NCI-H345 (cell line): Measurements from ENCODE around the gene TWIST2.

ENCODE experiments used
- DNase-seq: peaks from one replicate; lab custom pipeline; 2025; lab: John Stamatoyannopoulos, UW

TWIST2 gene

DNA sequence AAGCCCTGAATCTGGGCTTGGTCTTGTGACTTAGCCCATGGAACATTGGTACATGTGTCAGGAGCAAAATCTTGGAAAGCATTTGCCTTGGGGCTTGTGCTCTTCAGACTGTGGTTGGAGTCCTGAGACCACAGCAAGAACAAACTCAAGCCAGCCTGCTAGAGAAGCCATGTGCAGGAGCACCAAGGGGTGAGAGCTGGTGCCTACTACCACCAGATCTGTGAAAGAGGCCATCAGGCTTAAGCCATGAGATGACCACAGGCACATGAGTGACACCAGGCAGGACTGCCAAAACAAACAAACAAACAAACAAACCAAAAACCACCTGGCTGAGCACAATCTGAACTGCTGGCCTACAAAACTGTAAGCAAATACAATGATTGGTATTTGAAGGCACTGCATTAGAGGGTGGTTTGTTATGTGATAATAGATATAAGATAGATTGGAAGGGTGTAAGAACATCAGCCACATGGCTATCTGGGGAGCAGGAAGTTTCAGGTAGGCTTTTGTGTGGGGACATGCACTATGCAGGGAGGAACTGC lies 9.0 kb upstream of the TWIST2 start:
- no peak for DNase-seq

DNA sequence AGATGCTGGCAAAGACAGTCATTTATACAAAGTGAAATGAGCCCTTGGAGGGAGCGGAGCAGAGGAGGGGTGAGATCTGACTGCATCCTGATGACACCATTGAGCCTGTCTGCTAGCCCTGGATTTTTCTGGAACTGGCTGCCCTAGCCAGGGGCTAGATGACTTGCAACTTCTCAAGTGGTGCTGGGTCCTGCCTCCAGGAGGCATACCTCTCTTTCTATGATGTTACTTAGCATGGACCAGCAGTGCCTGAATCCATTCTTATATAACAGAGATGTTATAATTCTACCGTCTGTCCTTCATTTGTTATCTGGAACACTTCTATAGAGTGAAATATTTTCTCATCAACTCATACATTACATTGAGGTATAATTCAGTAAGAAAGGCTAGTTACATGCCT lies 8.5 kb upstream of the TWIST2 start:
- DNase-seq = no peak

DNA sequence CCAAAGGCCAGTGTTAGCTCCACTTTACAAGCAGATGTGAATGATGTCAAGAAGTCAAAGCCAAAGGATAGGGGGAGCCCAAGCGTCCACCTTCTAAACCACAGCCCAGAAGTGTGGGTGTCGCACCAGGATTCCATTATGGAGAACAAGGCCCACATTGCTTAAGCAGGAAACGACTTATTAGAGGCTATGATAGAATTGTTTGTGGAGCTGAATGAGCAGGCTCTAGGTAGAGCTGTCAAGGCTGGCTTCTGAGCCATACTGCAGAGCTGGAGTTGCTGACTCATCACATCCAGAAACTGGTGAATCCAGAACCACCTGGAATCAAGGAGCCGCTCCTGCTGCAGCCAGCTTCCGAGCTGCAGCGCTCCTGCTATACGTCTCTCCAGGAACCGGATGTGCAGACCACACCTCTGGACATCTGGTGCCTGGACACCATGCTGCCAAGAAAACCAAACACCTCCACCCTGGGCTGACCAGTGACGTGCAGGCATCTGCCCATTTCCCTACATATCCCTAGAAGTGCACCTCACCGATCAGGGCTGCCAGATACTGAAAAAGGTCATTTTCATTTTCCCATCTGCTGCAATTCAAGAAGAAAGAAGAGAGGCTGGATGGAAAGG lies 6.2 kb upstream of the TWIST2 start:
- DNase-seq = no peak

DNA sequence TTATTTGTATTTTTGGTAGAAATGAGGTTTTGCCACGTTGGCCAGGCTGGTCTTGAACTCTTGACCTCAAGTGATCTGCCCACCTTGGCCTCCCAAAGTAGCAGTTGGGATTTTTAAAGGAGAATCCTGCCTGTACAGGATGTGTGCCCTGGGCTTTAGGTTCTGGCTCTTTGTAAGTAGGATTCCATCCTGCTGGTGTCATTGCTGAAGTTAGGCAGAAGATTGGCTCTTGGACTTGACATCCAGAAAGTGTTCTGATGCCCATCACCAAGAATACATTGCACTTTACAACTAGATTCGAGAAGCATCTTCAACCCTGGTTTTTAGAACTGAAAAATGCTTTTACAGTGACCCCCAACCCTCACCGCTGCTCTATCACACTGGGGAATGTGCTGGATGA lies 4.4 kb upstream of the TWIST2 start:
- no peak for DNase-seq

DNA sequence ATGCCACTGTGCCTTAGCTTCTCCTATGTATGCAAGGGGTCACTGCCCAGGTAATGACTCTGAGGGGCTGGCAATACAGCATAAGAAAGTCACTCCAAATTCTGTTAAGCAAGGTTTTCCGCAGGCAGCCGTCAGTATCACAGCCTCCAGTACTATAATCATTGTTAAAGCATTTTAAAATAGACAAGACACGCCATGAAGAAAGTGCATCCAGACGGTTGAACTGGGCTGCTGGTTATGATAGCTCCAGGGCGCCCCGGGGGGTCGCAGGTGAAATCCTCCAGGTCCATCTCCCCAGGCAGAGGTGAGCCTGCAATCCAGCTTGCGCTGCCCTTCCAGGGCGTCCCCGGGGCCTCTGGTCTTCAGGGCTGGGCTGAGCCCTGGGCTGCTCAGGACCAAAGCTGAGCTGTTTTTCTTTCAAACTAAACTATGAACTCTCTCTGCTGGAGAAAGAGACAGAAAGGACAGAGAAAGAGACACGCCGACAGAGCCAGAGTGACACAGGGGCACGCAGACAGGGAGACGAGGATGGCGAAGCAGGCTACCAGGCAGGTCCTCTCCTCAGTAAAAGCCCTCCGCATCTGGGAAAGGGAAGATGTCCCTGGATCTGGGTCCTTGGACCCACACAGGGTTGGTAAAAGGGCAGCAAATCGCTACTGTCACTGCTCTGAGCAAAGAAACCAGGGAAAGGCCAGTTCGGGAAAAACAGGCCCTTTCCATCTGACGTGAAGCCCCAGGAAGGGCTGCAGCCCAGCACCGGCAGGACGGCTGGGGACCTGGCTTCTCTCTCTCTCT lies 2.1 kb upstream of the TWIST2 start:
- DNase-seq = no peak

DNA sequence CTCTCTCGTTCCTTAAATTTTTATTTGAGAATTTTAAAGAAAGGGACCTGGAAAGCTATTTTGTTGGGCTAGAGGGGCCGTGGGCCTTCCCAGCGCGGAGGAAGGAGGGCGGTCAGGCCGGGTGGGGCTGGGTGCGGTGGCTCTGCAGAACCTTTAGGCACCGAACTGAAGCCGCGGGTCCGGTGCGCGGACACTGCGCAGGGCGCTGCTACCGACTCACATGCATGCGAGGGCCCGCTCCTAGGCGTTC lies 1.6 kb upstream of the TWIST2 start:
- DNase-seq = no peak

DNA sequence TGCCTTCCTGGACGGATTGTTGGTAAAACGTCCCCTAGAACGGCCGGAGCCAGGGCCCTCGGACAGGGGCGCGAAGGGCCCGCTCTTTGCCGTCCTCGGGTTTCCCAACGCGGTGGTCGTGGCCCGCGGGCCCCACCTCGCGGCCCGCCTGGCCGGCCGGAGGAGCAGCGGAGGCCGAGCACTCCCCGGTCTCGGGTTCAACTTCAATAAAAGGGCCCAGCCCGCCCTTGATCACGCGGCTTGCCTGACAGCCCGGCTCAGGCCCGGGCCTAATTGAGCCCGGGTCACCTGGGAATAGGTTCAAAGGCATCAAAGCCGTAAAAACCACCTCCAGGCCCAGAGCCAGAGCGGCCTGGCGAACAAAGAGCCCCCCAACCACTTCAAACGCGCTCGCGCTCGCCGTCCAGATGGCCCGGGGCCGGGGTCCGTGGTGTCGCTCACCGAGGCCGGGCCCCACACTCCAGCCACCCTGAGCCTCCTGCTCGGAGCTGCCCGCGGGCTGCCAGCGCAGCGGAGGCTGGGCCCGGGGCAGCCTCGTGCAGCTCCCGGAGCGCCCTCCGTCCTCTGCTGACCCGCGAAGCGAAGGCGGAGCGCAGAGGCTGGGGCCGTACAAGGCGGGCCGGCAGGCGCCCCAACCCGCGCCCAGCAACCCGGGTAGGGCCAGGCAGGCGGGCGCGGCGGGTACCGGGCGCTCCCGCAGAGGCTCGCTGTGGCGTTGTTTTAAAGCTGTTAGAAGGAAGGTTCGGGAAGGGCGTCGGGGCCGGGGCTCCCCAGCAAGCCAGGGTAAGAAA lies 1.1 kb upstream of the TWIST2 start:
- no peak for DNase-seq

DNA sequence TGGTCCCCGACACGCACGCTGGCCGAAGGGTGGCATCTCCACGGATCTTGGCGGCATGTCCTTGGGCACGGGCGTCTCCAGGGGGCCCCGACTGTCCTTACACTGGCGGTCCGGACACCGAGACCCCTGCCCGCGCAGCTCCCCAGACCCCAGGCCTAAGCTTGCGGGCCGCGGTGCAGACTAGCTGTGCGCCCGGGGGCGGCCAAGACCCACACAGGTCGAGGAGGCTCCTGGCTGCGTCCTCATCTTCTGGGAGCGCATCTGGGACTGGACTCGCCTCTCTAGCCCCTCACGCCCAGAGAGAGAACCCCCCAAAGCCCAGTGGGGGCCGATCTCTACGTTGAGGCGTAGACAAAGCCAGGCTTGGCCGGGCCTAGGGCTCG lies 475 bp upstream of the TWIST2 start:
- no peak for DNase-seq

DNA sequence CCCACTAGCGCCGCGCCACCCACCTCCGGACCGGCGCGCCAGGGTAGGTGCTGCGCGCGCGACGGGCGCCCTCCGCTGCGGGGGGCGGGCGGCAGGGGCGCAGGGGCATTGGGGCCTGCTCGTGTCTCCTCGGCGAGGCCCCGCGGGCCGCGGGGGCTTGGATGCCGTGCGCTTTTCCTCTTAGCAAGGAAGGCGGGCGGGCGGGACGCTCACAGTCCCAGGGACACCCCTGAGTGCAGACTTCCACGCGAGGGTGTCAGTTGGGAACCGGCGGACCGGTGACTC lies 748 bp downstream of the TWIST2 start:
- no peak for DNase-seq

DNA sequence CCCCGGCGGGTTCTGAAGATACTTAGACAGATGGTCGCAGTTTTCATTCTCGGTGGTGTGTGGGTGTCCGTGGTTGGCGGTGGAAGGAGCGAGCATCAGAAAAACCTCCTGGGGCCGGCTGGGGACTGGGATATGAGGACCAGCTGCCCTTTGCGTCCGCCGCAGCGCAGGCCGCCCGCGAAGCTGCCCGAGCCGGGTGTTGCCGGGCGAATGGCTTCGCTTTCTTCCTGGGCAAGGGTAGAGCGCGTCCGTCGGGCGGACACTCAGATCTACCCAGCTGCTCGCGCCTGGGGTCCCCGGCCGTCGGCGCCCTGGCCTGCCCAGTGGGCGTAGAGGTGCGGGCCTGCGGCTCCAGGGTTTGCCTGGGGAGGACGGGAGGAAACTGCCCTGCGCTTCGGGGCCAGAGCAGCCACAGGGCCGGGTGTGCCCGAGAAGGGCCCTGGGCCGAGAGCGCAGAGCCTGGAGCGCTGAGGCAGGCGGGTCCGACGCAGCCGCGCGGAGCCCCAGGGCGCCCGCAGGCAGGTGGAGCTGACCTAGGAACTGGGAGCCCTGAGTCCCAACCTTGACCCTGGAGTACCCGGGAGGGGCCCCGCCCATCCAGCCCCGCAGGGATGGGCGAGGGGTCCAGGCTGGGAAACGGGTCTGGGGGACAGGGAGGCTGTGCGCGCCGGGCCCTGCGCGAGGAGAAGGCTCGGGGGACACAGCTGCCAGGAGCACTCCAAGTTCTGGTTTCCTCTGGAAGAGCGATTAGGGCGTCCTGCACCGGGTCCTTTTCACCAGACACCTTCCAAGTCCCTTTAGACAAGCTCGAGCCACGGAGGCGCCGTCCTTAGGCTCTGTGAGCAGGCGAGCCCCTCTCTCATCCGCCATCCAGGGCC lies 1.3 kb downstream of the TWIST2 start:
- no peak for DNase-seq

DNA sequence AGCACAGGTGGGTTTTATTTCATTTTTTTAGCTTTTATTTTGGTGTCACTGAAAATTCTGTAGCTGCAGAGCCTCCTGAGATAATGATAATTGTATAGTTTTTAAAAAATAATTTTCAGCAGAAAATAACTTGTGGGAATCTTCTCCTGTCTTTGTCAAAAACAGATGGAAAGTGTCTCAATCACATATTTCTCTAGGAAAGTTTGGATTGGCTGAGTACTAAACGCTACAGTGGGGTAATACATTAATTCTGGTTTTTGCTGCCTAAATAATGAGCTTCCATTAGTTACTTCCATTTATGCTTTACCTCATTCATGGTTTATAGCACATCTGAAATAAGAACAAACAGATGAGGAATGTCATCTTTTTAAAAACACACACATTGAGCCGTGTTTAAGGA lies 2.2 kb downstream of the TWIST2 start:
- DNase-seq = no peak

DNA sequence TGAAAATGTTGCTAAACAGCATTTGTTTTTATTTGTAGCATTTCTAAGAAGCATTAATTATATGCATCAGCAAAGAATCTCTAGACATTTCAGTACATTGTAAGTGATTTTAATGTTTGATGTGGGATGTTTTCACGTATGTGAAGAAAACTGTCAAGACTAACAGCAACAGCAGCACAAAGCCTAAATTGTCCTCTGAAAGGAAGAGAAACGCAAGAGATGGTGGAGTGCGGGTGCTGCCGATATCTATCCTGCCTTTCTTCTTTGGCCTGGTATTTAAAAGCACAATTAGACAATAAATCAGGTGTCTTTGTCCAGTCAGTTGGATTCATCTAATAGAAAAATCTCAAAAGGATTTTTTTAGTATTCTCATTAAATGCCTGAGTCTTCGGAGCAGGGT lies 3.1 kb downstream of the TWIST2 start:
- DNase-seq = no peak

DNA sequence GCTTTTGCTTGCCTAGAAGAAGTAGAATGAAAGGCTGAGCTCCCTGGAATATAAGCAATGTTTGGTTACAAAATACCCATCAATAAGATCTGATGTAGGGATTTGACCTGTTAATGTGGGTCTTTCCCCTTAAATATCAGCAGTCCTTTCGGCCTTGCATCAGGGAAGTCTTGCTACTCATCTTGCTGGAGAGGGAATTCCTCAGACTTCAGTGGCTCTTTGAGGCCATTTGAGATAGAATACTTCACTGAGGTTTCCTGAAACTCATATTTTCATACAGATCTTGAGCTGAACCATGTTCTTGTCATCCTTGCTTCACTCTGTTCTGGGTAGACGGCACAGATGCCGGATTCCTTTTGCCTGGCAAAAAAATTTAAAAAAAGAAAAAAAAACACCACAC lies 3.9 kb downstream of the TWIST2 start:
- DNase-seq = no peak

DNA sequence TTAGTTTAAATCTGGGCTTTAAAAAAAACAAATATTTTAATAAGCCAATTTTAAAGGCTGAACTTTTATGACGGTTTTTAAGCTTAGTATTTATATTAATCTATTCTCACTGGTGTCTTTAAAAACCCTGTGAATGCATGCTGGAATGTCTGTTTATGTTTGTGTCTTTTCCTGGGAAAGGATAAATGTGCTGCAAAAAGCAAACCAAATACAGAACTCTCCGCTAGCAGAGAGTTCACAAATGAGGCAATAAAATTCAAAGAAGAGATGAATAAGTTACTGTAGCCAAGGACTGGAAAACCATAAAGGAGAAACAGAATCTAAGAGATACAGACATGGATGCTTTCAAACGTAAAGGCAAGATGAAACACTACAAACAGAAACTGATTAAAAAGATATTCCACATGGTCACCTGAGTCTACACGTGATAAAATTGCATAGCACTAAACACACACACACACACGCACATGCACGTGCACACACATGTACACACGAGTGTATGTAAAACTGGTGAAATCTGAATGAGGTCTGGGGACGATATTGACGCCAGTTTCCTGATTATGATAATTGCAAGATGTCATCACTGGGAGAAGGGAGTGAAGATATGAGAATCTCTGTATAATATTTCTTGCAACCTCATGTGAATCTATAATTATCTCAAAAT lies 4.5 kb downstream of the TWIST2 start:
- DNase-seq = no peak

DNA sequence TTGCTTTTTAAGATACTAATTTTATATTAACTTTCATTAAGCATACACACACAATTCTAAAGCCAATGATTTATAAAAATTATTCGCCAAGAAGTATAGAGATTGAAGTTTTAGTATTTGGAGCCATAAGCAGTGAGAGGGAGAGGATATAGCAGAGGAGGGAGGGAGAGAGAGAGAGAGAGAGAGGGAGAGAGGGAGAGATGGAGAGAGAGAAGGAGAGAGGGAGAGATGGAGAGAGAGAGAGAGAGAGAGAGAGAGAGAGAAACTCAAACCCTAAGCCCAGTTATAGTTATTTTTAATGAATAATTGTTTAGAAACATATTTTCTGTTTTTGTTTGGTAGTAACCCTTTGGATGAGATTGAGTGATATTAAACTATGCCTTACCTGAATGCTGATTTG lies 5.3 kb downstream of the TWIST2 start:
- no peak for DNase-seq

DNA sequence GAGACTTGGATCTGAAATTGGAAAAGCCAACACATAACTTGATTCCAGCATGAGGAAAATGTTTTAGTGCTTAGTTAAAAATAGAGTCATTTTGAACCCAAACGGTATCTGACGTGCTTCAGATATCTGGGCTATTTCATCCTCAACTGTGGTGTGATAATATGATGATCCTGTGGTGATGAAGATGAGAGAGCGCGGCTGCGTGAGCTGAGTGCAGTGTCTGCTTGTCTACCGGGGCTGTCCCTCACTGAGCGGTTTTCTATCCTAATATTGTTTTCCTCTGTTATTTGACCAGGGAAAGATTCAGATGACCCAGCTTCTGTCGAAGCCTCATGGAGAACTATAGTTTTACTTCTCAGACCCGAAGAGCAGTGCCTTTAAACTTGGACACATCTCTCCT lies 5.8 kb downstream of the TWIST2 start:
- no peak for DNase-seq

DNA sequence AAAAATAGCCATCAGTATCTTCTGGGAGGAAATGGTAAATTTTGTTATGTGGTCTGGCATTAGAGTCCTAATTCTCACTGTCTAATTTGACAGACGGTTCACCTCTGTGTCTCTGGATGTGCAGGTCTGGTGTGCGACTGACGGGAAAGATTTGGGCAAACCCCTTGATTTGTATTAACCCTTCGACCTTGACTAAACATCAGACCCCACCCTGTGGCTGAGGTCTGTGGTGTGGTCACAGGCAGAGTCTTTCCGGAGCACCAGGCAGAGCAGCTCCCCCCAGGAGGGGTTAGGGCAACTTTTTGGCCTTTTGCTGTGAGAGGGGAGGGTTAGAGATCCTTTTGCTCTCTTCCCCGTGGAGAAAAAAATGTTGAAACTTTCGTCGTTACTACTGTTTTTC lies 6.4 kb downstream of the TWIST2 start:
- no peak for DNase-seq

DNA sequence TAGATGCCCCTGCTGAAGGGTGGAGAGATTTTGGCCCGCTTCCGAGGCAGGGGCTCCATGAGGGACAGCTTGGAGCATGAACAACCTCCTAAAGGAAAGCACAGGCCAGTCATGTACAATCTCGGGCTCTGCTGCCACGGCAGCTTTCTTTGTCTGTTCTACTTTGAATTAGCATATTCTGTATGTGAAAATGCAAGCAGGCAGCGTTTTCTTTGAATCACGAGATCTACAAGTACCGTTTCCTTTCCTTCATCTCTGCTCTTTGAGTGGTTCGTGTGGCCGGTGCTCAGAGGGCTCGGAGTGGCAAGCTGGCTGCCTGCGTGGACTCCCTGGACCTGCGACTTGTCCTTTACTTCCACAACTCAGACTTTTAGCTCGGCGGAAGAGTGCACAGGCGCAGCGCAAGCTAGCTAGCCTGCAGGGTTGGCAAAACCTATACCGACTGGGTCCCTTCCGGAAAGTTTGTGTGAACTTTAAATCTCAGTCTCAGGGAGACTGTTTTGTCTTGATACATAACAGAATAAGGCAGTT lies 6.9 kb downstream of the TWIST2 start:
- DNase-seq = no peak

DNA sequence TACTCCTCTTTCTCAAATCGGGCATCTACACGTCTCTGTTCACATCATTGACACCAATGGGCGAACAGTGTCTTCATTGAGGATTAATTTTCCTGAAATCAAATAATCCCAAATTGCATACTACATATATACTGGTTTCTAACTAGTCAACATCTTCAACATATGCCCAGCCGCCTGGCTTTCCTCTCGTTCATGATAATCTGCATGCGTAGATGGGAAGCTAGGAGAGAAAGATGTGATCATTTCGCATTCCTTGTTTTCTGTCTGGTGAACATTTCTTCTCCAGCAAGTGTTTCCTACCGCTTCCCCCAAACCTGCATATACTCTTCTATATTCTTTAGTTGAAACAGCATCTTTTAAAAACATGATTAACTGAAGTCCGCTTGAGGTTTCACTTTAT lies 7.4 kb downstream of the TWIST2 start:
- DNase-seq = no peak

DNA sequence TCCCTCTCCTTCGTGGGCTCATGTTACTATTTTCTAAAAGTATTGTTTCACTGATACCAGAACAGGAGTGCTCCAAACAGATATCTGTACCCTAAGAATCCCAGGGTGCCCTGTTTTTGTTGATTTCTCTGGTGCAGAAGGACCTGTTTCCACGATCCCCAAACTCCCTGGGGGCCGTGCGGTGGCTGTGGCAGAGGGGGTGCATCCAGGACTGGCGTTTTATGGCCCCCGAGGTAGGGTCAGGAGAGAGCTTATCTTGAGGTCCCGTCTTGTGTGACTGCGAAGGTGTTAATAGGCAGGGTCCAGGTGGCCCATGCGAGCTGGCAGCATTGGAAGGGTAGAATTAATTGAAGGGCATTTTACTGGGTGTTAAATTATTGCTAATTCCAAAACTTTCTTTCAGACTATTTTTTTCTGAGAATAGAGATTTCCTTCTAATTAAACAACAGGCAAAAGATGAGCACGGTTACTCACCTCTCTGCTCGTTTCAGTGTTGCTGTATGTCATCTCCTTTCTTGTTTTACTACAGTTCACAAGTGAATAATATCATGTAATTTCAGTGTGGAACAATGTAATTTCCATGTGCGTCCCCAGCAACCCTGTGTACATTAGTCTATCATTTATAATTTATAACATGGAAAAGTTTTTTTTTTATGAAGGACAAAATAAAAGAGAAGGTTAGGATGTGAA lies 8.2 kb downstream of the TWIST2 start:
- no peak for DNase-seq
